GM12872 (cell line): ENCODE data around the gene FAF2.

Experiments
- TF ChIP-seq, protein P1 (sequence below): IDR thresholded peaks from 3 replicates; pipeline ENCODE4 v1.5.1; 2011; ENCODE audit warnings: low read depth, mild to moderate bottlenecking, low read length, moderate library complexity; ENCODE audit not compliant: insufficient read depth

Gene FAF2

DNA sequence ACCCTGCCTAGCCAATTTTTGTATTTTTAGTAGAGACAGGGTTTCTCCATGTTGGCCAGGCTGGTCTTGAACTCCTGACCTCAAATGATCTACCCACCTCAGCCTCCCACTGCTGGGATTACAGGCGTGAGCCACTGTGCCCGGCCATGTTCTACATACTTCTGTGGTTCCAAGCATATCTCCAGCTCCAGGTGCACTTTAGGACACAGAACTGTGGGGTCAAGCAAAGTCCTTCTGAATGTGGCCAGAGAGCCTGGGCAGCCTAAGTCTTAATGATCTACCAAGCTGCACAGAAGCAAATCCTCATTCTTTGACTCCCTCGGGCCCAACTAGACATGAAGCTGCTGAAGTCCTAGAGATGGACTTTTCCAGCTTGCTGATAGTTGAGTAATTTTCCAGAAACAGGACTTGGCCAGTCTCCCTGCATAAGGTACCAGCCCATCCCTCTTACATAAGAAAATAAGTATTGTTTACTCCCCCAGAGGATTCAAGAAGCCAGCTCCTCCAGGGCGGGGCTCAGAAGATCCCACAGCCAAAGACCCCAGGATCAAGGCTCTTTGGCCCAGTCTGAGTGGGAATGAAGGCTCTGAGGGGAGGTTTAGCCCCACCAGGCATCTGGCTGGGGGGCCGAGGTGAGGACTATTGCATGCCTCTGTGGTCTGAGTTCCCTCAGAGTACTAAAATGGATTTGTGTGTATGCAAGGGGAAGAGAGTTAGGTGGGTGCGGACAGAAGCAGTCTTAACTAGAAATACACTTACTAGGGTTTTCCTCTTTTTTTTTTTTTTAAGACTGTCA is 40.5 kb upstream of the FAF2 start:
- TF ChIP-seq, protein P1, sequence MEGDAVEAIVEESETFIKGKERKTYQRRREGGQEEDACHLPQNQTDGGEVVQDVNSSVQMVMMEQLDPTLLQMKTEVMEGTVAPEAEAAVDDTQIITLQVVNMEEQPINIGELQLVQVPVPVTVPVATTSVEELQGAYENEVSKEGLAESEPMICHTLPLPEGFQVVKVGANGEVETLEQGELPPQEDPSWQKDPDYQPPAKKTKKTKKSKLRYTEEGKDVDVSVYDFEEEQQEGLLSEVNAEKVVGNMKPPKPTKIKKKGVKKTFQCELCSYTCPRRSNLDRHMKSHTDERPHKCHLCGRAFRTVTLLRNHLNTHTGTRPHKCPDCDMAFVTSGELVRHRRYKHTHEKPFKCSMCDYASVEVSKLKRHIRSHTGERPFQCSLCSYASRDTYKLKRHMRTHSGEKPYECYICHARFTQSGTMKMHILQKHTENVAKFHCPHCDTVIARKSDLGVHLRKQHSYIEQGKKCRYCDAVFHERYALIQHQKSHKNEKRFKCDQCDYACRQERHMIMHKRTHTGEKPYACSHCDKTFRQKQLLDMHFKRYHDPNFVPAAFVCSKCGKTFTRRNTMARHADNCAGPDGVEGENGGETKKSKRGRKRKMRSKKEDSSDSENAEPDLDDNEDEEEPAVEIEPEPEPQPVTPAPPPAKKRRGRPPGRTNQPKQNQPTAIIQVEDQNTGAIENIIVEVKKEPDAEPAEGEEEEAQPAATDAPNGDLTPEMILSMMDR, result no peak

DNA sequence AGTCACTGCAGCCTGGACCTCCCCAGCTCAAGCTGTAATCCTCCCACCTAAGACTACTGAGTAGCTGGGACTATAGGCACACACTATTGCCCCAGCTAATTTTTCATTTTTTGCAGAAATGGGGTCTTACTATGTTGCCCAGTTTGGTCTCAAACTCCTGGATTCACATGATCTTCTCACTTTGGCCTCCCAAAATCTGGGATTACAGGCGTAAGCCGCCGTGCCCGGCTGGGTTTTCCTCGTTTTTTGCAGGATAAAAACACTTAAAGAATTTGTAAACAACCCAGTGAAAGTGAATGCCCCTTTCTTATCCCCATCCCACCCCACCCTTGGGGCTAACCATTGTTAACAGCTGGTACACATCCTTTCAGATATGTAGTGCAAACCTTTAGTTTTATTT is 39.6 kb upstream of the FAF2 start:
- TF ChIP-seq, protein P1, result no peak

DNA sequence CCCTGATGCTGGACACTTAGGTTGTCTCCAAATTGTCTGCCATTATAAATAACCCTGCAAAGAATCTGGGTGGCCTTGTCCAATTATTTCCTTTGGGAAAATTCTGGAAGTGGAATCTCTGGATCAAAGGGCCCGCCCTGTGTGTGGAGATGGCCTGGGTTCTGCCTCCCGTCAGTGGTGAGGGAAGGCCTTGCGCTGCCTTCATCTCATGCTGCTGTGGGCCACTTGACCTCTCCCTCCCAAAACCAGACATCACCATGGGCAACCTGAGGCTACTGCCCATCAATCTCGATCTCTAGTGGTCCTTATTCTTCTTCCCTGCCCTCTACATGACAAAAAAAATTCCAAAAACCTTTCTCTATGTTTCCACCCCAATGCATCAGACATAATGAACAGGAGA is 38.4 kb upstream of the FAF2 start:
- TF ChIP-seq, protein P1, result no peak

DNA sequence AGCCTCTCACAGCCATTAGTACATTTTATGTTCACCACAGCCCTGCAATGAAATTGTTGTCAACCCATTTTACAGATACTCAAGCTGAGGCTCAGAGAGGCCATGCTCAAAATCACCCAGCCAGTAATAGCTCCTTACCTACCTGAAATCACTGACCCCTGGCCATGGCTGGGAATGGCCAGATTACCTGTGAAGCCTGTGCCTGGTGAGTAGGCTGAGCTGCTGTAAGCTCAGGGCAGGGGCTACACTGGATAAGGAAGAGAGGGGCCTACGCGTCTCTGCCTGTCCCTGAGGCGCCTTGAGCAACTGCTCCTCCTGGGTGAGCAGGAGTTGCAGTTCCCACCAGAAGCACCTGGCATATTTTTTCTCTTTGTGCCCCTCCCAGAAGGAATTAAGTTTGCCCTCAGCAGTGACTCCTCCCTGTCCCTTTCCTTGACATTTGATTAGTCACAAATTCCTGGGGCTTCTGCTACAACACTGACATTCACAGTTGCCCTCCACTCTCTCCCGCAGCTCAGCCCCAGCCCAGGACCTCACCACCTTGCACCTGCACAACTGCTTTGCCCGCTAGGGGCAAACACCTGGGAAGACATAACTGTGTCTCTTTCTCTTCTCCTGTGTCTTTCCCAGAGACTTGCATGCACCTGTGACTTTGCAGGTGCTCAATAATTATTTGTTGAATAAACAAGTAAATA is 37.6 kb upstream of the FAF2 start:
- TF ChIP-seq, protein P1, result no peak

DNA sequence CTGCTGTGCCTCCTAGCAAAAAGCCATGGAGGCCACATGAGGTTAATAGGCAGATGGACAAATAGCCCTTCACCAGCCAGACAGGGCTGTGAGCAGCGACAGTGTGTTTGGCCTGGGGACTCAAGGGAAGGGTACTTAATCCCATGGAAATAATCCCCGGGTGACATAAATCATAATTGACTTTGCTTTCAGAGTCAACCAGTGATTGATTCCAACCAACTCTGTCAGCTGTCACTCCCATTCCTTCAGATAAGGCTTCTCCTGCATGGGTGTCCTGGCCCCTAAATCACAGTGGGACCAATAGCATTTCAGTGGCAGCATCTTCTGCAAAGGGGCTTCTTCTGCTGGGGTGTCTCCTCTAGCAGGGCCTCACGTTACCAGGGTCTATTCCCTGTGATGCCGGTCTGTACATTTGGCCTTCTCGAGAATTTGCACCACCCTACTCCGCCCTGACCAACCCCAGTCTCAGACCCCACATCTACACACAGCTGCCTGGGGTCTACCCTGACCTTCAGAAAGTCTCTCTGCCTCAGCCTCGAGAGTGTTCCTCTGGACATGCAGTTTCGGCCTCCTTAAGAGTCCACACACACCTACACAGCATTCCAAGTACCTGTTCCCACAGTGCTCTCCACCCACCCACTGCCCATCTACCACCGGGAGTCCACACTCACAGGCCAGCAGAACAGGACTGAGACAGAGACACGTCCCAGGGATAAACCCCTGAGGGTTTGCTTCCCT is 35.5 kb upstream of the FAF2 start:
- TF ChIP-seq, protein P1, result no peak

DNA sequence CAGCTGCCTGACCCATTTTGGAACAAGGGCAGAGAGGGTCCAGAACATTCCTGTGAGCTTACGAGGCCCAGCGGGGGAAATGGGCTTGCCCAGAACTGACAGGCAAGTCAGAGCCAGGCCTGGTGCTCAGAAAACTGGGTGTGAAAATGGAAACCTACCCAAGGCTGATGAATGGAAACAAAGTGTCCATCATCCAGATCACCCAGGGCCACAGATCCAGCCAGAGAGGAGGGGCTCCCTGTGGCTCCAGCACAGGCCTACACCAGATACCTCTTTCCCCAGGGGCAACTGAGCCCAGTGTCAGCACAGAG is 35.0 kb upstream of the FAF2 start:
- TF ChIP-seq, protein P1, result no peak

DNA sequence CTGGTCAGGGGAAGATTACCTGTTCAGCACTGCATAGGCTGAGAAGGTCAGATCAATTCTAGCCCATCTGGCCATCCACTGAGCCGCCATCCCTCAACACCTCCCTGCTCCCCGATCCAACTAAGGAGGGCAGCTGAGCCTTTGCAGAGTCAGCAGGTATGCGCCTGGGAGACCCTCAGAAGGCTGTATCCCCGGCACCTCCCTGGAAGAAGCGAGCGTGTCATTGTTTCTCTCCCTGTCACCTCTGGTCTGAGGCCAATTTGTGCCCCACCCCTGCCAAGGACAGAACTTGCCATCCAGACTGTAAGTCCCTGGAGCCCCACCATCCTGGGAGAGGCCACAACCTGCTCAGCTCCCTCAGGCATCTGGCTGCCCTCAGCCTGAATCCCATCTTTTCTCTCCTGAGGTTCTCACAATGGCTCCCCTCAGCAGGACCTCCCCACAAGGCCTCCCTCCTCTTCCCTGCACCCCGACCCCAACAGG is 34.4 kb upstream of the FAF2 start:
- TF ChIP-seq, protein P1, result no peak
